Kasumi-1 (cell line): Measurements from ENCODE around the gene MT1H.
"Not testable (repeated sequence)": the region's sequence is repeated elsewhere in the genome, so short reads cannot be mapped to it uniquely, and the experiment has no call there.

ENCODE experiments used
- DNase-seq, 2 experiments: peaks; one replicate each; lab custom pipeline; 2025; lab: John Stamatoyannopoulos, UW

MT1H gene

DNA sequence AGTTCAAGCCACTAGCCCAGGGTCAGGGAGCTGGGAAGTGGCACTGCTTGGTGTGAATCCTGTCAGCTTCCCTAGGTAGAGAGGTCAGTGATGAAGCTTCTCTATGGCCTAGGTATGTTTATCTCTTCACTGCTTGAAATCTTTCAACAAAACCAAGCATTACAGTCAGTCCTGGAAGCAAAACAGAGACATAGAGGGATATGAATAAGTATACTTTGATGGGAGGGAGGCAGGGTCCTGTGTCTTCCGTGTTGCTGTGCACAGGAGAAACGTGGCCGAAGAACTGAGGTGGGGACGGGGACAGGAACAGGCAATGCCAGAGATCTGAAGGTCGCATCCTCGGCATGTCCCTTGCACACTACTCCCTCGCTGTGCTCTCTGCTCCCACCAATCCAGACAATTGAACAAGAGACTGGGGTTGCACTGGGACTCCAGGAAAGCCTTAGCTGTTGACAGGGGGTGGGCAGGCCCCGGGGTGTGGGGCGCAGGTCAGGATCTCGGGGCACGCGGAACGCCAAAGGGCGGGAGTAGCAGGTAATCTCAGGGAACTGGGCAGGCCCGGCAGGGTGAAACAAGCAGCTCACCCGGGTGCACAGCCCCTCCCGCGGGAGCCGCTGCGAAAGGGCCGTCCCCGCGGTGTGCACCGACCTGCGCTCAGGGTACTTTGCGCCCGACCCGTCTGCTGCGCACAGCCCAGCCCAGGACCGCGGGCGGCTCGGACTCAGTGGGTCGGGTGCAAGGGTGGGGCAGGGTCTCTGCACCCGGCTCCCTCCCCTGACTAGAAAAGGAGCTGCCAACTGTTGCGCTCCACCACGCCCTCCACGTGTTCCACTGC is at the start of gene MT1H:
Gene MT1H, plus strand, starts transcription at position 810 of the 835 bp plus-strand sequence. CDS start 71 bp downstream, outside the sequence.
- DNase-seq = no peak

DNA sequence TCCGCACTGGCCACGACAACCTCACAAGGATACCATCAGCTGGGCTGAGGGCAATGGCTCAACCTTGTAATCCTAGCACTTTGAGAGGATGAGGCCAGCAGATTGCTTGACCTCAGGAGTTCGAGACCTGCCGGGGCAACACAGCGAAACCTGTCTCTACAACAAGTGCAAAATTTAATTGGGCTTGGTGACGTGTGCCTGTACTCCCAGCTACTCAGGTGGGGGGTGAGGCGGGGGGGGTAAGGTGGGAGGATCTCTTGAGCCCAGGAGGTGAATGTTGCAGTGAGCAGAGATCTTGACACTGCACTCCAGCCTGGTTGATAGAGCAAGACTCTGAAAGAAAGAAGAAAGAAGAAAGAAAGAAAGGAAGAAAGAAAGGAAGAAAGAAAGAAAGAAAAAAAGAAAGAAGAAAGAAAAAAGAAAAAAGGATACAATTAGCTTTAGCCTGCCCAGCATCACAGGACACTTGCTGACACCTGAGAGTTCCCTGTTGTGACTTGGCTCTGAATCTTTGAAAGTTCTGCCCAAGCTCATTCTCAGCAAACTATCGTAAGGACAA is 49.2 kb upstream of the MT1H start:
- no peak for DNase-seq

DNA sequence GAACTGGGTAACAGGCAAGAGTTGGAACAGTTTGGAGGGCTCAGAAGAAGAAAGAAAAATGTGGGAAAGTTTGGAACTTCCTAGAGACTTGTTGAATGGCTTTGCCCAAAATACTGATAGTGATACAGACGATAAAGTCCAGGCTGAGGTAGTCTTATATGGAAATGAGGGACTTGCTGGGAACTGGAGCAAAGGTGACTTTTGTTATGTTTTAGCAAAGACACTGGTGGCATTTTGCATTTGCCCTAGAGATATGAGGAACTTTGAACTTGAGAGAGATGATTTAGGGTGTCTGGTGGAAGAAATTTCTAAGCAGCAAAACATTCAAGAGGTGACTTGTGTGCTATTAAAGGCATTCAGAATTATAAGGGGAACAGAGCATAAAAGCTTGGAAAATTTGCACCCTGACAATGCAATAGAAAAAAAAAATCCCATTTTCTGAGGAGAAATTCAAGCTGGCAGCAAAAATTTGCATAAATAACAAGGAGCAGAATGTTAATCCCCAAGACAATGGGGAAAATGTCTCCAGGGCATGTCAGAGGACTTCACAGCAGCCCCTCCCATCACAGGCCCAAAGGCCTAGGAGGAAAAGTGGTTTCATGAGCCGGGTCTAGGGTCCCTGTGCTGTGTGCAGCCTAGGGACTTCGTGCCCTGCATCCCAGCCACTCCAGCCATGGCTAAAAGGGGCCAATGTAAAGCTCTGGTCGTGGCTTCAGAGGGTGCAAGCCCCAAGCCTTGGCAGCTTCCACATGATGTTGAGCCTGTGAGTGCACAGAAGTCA is 47.8 kb upstream of the MT1H start:
- not testable (repeated sequence) for DNase-seq

DNA sequence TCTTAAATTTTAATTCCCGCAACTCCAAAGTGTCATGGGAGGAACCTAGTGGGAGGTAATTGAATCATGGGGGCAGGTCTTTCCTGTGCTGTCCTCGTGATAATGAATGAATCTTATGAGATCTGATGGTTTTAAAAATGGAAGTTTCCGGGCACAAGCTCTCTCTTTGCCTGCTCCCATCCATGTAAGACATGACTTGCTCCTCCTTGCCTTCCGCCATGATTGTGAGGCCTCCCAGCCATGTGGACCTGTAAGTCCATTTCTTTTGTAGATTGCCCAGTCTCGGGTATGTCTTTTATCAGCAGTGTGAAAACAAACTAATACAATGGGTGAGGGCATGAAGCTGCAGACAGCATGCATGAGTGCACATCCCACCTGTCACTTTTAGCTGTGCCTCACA is 46.4 kb upstream of the MT1H start:
- DNase-seq = not testable (repeated sequence)

DNA sequence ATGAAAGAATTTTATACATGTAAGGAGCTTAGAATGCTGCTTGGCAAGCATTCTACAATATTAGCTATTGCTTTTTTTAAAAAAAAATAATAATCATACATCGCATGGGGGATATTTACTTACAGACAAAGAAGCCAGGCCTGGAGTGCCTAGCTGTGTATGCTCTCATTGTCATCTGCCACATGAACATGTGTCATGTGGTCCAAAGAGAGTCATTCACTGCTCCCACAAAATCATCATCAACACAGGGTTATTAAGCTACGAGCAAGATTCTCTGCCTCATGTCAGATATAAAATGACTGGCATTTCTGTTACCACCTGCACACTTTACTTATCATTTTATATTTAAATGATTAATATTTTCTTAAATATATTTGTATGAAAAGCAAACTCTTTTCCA is 46.0 kb upstream of the MT1H start:
- no peak for DNase-seq

DNA sequence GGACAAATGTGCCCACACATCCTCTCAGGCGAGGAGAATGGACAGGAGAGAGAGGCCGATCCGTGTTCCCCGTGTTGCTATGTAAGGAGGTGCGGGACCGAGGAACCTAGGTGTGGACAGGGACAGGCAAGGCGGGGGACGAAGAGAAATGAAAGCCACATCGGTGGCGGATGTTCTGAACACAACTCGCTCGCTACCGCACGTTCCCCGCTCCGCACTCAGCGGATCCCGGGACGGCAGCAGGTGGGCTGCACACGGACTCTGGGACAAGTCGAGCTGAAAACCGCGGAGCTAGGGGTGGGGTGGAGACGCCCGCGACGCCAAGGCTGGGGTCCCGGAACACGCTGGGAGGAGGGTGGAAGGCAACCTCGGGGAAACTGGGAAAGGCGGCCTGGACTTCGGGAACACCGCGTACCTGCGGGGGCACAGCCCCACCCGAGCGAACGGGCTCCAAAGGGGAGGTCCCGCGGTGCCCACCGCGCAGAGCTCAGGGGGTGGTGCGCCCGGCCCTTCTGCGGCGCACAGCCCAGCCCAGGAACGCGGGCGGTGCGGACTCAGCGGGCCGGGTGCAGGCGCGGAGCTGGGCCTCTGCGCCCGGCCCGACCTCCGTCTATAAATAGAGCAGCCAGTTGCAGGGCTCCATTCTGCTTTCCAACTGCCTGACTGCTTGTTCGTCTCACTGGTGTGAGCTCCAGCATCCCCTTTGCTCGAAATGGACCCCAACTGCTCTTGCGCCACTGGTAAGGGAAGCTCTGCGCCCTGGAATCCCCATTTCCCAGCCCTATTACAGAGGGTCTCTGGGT is 44.3 kb upstream of the MT1H start, which contains the start of gene MT1E:
Gene MT1E, plus strand, starts transcription at position 642 of the 803 bp plus-strand sequence. Its CDS starts 71 bp downstream, at position 713.
- peak; percentile 32 to 37 for DNase-seq

DNA sequence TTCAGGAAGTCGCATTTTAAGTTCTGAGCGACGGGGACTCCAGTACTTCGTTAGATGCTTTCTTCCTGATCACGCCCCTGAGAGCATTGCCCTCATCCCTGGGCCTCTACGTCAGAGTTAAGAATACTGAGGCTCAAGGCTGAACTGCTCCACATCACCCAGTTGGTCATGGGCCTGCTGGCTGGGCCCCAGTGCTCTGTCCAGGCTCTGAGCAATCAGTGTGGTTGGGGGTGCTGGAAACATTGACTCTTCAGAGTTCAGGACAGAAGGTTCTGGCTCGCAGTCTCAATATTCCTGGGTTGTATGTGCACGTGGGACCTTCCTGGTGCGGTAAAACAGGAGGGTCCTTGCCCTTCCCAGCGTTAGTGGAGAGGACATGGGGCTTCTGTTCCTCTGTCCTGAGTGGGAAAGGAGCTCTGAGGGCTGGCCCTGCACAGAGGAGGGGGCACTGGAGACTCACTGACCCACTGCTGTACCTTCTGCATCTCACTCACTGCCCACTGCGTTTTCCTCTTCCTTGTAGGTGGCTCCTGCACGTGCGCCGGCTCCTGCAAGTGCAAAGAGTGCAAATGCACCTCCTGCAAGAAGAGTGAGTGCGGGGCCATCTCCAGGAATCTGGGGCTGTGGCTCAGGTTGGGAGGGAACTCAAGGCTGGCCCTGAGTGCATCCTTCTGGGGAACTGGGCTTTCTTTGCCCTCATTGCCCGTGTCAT is 43.5 kb upstream of the MT1H start:
- DNase-seq = no peak

DNA sequence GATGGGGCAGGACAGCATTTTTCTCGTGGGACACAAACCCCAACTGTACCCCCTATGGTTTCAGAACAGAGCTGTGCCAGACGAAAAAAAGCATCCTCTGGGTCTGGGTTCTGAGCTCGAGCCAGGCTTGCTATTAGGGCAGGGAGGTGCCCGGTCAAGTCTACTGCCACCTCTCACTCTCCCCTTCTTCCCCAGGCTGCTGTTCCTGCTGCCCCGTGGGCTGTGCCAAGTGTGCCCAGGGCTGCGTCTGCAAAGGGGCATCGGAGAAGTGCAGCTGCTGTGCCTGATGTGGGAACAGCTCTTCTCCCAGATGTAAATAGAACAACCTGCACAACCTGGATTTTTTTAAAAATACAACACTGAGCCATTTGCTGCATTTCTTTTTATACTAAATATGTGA is 42.9 kb upstream of the MT1H start:
- DNase-seq = no peak

DNA sequence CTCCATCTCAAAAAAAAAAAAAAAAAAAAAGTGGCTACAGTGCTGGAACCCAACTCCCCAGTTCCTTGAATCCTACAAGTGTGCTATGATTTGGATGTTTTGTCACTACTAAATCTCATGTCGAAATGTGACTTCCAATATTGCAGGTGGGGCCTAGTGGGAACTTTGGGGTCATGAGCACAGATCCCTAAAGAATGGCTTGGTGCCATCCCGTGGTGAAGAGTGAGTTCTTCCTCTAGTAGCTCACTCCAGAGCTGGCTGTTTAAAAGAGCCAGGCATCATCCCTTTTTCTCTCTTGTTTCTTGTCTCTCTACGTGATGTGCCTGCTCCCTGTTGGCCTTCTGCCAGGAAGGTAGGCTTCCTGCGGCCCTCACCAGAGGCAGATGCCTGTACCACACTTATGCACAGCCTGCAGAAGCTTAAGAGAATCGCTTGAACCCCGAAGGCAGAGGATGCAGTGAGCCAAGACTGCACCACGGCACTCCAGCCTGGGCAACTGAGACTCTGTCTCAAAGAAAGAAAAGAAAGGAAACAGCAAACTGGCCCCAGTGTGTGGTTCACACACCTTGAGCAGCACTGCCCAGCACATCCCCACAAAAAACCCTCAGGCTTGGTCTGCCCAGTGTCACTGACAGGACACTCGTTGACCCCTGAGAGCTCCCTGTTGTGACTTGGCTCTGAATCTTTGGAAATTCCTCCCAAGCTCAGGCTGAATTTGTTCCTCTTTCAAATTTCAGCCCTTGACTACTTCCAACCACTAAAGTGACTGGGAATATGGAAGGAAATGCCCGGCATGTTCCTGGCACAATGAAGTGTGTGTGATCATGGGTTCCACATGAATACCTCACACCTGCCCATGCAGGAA is 40.9 kb upstream of the MT1H start:
- DNase-seq = no peak

DNA sequence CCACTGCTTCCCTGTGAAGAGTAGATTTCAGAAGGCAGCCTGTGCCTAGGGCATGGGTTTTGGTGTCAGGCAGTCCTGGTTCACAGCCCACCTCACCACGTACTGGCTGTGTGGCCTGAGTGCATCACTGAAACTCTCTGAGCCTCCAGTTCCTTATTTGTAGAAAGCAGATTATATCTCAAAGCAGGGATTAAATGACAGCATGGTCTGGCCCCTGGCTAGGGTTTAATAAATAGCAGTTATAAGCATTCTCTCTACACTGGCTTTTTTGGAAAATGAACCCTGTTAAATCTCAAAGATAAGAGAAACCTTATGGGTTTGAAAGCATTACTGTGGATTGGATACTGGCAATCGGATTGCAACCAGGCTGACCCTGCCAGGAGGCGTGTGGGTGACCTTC is 40.1 kb upstream of the MT1H start:
- no peak for DNase-seq

DNA sequence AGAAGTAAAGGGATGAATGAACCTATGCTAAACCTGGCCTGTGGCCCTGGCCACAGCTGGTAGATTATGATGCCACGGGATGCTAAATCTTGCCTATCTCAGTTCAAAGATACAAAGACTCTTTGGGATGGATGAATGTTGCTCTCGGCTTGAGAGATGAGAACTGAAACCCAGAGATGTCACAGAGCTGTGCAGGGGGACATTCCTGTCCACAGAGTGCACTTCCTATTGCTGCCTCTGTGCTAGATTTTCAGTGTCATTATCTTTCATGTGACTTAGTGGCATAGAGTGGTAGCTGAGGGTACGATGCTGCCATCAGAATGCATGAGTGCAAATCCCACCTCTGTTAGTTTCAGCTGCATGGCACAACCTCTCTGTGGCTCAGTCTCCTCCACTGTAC is 39.5 kb upstream of the MT1H start:
- no peak for DNase-seq

DNA sequence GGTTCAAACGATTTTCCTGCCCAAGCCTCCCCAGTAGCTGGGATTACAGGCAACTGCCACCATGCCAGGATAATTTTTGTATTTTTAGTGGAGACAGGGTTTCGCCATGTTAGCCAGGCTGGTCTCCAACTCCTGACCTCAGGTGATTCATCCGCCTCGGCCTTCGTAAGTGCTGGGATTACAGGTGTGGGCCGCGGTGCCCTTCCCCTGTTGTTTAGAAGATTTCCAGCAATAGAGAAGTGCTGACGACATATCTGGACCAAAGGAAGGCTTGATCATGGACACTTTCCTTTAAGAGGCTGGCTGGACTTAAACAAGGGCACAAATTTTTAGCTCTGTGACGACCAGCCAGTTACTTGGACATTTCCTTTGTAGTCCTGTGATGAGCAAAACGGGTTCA is 38.4 kb upstream of the MT1H start:
- DNase-seq = no peak

DNA sequence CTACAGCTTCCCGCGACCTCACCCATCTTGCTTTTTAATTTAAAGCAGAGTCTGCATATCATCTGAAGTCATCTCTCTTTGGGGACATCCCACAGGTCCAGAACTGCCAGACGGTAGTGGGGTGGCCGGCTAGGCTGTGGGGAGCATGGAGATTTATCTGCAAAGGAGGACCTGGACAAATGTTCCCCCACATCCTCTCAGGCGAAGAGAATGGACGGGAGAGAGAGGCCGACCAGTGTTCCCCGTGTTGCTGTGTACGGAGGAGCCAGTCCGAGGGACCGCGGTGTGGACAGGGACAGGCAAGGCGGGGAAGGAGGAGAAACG is 37.8 kb upstream of the MT1H start:
- no peak for DNase-seq

DNA sequence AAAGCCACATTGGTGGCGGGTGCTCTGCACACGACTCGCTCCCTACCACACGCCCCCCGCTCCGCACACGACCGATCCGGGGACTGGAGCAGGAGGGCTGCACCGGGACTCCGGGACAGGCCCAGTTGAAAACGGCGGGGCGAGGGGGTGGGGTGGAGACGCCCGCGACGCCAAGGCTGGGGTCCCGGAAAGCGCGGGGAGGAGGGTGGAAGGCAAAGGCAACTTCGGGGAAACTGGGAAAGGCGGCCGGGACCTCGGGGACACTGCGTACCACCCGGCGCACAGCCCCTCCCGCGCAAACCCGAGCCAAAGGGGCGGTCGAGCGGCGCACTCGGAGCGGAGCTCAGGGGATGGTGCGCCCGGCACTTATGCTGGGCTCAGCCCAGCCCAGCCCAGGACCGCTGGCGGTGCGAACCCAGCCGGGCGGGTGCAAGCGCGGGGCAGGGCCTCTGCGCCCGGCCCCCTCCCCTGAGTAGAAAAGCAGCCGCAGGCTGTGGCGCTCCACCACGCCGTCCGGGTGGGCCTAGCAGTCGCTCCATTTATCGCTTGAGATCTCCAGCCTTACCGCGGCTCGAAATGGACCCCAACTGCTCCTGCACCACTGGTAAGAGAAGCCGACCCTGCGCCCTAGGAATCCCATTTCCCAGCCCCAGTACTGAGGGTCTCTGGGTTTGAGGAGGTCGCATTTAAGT is 37.3 kb upstream of the MT1H start, which contains the start of gene MT1M:
Gene MT1M, plus strand, starts transcription at position 504 of the 692 bp plus-strand sequence. Its CDS starts 73 bp downstream, at position 577.
- DNase-seq = no peak

DNA sequence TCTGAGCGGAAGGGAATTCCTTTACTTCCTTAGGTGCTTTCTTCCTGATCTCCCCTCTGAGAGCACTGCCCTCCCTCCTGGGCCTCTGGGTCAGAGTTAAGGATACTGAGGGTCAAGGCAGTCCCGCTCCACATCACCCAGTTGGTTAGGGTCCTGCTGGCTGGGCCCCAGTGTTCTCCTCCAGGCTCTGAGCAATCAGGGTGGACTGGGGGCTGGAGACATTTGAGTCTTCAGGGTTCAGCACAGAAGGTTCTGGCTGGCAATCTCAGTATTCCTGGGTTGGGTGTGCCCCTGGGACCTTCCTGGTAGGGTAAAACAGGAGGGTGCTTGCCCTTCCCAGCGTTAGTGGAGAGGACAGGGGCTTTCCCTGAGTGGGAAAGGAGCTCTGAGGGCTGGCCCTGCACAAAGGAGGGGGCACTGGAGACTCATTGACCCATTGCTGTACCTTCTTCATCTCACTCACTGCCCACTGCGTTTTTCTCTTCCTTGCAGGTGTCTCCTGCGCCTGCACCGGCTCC is 36.7 kb upstream of the MT1H start:
- no peak for DNase-seq

DNA sequence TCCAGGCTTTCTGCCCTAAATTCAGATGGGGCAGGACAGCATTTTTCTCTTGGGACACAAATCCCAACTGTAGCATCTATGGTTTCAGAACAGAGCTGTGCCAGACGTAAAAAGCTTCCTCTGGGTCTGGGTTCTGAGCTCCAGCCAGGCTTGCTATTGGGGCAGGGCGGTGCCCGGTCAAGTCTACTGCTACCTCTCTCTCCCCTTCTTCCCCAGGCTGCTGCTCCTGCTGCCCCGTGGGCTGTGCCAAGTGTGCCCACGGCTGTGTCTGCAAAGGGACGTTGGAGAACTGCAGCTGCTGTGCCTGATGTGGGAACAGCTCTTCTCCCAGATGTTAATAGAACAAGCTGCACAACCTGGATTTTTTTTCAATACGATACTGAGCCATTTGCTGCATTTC is 36.1 kb upstream of the MT1H start:
- DNase-seq = no peak

DNA sequence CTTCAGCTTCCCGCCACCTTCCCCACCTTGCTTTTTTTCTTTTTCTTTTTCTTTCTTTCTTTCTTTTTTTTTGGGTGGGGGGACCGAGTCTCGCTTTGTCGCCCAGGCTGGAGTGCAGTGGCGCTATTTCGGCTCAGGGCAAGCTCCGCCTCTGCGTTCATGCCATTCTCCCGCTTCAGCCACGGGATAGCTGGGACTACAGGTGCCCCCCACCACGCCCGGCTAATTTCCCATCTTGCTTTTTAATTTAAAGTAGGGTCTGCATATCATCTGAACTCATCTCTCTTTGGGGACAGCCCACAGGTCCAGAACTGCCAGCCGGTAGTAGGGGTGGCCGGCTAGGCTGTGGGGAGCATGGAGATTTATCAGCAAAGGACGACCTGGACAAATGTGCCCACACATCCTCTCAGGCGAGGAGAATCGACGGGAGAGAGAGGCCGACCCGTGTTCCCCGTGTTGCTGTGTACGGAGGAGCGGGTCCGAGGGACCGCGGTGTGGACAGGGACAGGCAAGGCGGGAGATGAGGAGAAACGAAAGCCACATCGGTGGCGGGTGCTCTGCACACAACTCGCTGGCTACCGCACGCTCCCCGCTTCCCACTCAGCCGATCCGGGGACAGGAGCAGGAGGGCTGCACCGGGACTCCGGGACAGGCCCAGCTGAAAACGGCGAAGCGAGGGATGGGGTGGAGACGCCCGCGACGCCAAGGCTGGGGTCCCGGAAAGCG is 34.7 kb upstream of the MT1H start:
- DNase-seq = no peak

DNA sequence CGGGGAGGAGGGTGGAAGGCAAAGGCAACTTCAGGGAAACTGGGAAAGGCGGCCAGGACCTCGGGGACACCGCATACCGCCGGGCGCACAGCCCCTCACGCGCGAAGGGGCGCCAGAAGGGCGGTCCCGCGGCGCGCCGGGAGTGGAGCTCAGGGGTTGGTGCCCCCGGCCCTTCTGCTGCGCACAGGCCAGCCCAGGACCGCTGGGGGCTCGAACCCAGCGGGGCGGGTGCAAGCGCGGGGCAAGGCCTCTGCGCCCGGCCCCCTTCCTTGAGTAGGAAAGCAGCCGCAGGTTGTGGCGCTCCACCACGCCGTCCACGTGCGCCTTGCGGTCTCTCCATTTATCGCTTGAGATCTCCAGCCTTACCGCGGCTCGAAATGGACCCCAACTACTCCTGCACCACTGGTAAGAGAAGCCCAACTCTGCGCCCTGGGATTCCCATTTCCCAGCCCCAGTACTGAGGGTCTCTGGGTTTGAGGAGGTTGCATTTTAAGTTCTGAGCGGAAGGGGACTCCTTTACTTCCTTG is 34.1 kb upstream of the MT1H start:
- no peak for DNase-seq
